Fibroblast of skin of back (primary cell): Measurements from ENCODE around the gene RS1. TPM values are rescaled to one million over a fixed set of nuclear protein-coding genes. Genes with fewer than 3 reads are reported as not detected.

ENCODE experiments used
- DNase-seq: peaks from one replicate; pipeline ENCODE4 v3.0.0-alpha.2; 2013
- polyA plus RNA-seq, 2 experiments: library from polyadenylated mRNA; unstranded; fragments of 120-200 nt; gene quantifications; one replicate each; pipeline ENCODE4 v1.2.1, GENCODE V29; 2013; ENCODE audit not compliant: insufficient read length in 2 of 2

The RS1 gene
- polyA plus RNA-seq (2013, experiment 1 of 2; ENCODE audit: insufficient read length) = not detected
- polyA plus RNA-seq (2013, experiment 2 of 2; ENCODE audit: insufficient read length) = not detected

- DNase-seq = no peak
Observed at GRCh38 chrX:18672008-18672407, at the start of gene RS1. RS1 (minus strand) TSS chrX:18672108; CDS start chrX:18672068, 40 bp downstream.

- DNase-seq = no peak
Observed at GRCh38 chrX:18719852-18720251, 47.9 kb upstream of the RS1 start.

GRCh38 chrX:18714910-18715309, 43.0 kb upstream of the RS1 start:
- peak; percentile 31 for DNase-seq

GRCh38 chrX:18709833-18710232, 37.9 kb upstream of the RS1 start:
- DNase-seq = no peak

- DNase-seq = no peak
Observed at GRCh38 chrX:18707426-18708049, 35.6 kb upstream of the RS1 start, which contains the start of gene PPEF1. PPEF1 (plus strand) TSS chrX:18707645; CDS start chrX:18707781, 136 bp downstream.

- peak; percentile 50 for DNase-seq
Observed at GRCh38 chrX:18702362-18703195, 30.7 kb upstream of the RS1 start.

- peak; percentile 44 for DNase-seq
Observed at GRCh38 chrX:18701621-18702361, 29.9 kb upstream of the RS1 start.

GRCh38 chrX:18698737-18699650, 27.1 kb upstream of the RS1 start:
- peak; percentile 29 for DNase-seq

GRCh38 chrX:18696653-18697052, 24.7 kb upstream of the RS1 start:
- no peak for DNase-seq

- DNase-seq = no peak
Observed at GRCh38 chrX:18692541-18692940, 20.6 kb upstream of the RS1 start.

- DNase-seq = no peak
Observed at GRCh38 chrX:18691431-18691830, 19.5 kb upstream of the RS1 start.

GRCh38 chrX:18687856-18688495, 16.1 kb upstream of the RS1 start:
- no peak for DNase-seq

- no peak for DNase-seq
Observed at GRCh38 chrX:18682979-18683387, 11.1 kb upstream of the RS1 start.

GRCh38 chrX:18681996-18682395, 10.1 kb upstream of the RS1 start:
- DNase-seq = no peak

- DNase-seq = no peak
Observed at GRCh38 chrX:18677161-18677869, 5.4 kb upstream of the RS1 start.

- DNase-seq = no peak
Observed at GRCh38 chrX:18676470-18676869, 4.6 kb upstream of the RS1 start.

GRCh38 chrX:18676050-18676449, 4.1 kb upstream of the RS1 start:
- no peak for DNase-seq

- peak; percentile 58 for DNase-seq
Observed at GRCh38 chrX:18674788-18675735, 3.2 kb upstream of the RS1 start.

GRCh38 chrX:18674417-18674787, 2.5 kb upstream of the RS1 start:
- no peak for DNase-seq
